ENCODE measurements around the gene DENND5B.

DNA sequence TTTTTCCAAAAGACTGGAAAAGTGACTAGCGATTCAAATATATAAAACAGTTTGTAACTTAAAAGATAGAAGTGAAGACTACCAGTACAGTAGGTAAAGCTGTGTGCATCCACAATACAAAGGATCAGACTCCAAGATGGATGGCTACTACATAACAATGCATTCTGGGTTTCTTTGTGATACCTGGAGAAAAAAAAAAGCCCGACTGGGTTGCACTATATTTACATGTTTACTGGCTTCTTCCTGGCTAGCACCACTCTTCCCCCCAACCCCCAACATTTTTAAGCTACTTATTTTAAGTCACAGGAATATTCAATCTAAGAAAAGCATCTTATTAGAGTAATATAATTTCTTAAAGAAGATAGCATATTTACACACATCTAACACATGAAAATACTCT is 203.9 kb downstream of the DENND5B start:
- TF ChIP-seq, protein P1, sequence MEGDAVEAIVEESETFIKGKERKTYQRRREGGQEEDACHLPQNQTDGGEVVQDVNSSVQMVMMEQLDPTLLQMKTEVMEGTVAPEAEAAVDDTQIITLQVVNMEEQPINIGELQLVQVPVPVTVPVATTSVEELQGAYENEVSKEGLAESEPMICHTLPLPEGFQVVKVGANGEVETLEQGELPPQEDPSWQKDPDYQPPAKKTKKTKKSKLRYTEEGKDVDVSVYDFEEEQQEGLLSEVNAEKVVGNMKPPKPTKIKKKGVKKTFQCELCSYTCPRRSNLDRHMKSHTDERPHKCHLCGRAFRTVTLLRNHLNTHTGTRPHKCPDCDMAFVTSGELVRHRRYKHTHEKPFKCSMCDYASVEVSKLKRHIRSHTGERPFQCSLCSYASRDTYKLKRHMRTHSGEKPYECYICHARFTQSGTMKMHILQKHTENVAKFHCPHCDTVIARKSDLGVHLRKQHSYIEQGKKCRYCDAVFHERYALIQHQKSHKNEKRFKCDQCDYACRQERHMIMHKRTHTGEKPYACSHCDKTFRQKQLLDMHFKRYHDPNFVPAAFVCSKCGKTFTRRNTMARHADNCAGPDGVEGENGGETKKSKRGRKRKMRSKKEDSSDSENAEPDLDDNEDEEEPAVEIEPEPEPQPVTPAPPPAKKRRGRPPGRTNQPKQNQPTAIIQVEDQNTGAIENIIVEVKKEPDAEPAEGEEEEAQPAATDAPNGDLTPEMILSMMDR (IDR thresholded peaks at IDR 0.05; ENCODE audit: low read depth, low read length): no peak
- no peak for TF ChIP-seq EZH2phosphoT487 (IDR thresholded peaks at IDR 0.05; ENCODE audit: low read depth)
